Stimulated activated CD8-positive, alpha-beta memory T cell treated with anti-CD3 and anti-CD28 coated beads, Interleukin-7, amount 100 ng/mL, for 48 hours (primary cell): ENCODE results near the gene FAHD2B.
"Not testable (repeated sequence)": the region's sequence is repeated elsewhere in the genome, so short reads cannot be mapped to it uniquely, and the experiment has no call there.

Source experiments
- DNase-seq, 2 donors: peaks; one replicate each; pipeline ENCODE4 v3.0.0-alpha.2; 2020; ENCODE audit warnings: low read depth in 1 of 2; ENCODE audit errors: extremely low read depth in 1 of 2

The FAHD2B gene

DNA sequence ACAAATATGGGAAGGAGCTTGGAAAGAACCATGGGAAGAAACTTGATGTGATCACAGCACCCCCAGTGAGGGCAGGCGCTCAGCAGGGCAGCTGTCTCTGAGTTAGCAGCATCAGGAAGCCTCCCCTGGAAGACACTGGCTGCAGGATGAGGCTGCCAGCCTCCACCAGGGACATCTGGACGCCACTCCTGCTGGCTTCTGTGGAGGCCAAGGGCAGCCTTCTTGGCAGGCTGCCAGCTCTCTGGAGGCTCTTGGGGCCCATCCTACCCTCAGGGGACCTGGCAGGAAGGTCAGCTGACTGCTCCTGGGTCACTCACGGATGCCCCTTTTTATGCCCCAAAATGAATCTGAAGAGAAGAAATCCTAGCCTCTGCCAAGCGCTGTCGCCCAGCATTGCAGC lies 26.0 kb downstream of the FAHD2B start:
- not testable (repeated sequence) for DNase-seq

DNA sequence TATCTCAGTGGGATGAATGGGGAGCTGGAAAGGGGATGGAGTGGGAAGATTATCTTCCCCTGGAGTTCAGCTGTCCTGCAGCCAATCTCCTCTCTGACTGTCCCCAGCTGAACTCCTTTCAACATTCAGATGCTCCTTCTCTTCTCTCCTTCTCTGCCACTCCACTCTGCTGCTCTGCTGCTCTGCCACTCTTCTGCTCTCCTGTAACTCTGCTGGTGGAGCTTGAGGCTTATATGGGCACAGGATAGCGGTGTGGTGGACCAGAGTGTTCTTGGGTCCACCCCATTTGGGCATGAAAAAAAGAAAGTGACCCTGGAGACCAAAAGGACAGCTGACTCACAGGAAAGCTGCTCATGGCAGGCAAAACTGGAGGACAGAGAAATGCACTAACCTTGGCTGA lies 26.6 kb downstream of the FAHD2B start:
- no peak for DNase-seq

- no peak for DNase-seq
Observed at GRCh38 chr2:97067279-97068004, 27.2 kb downstream of the FAHD2B start.

DNA sequence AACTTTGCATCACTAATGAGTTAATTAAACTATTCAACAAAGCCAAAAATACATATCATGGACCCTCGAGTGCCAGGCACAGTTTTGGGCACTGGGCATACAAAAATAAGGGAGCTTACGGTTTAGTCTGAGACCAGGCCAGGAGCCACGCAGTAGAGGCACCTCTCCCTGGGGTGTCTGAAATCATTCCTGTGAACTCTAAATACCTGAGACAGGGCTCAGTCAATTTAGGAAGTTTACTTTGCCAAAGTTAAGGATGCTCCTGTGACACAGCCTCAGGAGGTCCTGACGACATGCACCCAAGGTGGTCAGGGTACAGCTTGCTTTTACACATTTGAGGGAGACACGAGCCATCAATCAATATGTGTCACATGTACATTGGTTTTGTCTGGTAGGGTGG lies 28.7 kb downstream of the FAHD2B start:
- not testable (repeated sequence) for DNase-seq

GRCh38 chr2:97062020-97062419 lies 32.7 kb downstream of the FAHD2B start:
- DNase-seq: not testable (repeated sequence)

GRCh38 chr2:97059782-97060181 lies 34.9 kb downstream of the FAHD2B start:
- not testable (repeated sequence) for DNase-seq

DNA sequence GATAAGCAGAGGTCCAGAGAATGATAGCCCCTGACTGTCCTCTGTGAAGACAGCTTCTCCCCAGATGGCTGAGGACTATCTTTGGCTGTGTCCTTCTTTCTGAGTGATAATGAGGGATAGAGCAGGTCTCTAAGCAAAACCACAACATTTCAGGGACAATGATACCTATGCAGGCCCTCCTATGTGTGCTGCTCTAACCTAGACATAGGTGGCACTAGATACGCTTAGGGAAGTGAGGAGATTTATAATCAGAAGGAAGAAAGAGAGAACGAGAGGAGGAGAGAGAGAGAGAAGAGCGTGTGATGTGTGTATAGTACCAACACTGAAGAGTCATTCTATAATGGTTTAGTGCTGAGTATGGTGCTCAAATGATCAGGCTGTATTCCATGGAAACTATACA lies 38.5 kb downstream of the FAHD2B start:
- DNase-seq: not testable (repeated sequence)

- DNase-seq: not testable (repeated sequence)
Observed at GRCh38 chr2:97050032-97050431, 44.6 kb downstream of the FAHD2B start.

- not testable (repeated sequence) for DNase-seq
Observed at GRCh38 chr2:97048448-97048847, 46.2 kb downstream of the FAHD2B start.

DNA sequence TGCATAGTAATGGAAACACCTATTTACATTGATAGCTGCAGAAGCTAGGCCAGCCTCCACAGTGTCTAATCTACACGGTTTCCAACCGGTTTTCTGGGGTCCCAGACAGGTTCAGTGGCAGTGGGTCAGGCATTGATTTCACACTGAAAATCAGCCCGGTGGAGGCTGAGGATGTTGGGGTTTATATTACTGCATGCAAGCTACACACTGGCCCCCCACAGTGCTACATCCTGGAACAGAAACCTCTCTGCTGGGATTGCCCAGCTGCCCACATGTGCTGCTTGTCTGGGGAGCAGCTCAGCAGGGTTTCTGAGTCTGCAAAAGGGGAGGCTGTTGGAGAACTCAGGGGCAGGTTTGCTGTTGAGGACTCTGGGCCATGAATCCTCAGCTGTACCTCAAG lies 48.0 kb downstream of the FAHD2B start:
- not testable (repeated sequence) for DNase-seq

- DNase-seq: not testable (repeated sequence)
Observed at GRCh38 chr2:97045895-97046499, 48.7 kb downstream of the FAHD2B start.
